Stimulated activated CD4-positive, alpha-beta T cell treated with anti-CD3 and anti-CD28 coated beads, TNF-alpha, amount 100 ng/mL, for 48 hours (primary cell): ENCODE results near the gene FBXO21.
"Not testable (repeated sequence)": the region's sequence is repeated elsewhere in the genome, so short reads cannot be mapped to it uniquely, and the experiment has no call there.

Source experiments
- DNase-seq, 3 donors: peaks; one replicate each; pipeline ENCODE4 v3.0.0-alpha.2; 2020; ENCODE audit warnings: low read depth in 3 of 3

FBXO21 gene

GRCh38 chr12:117104003-117104402, 86.3 kb downstream of the FBXO21 start:
- DNase-seq = not testable (repeated sequence)

DNA sequence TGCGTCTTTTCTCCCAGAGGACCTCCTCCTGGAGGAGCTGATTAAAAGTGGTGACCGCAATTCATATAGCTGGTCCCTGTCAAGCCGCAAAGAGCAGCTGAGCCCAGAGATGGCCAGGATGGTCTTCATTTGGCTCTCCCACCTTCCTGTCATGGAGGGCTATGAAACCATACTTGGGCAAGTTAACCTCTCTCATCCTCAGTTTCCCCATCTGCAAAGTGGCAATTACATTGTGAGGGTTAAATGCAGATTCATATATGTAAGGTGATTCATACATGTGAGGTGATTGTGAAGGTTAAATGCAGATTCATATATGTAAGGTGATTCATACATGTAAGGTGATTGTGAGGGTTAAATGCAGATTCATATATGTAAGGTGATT, 87.5 kb downstream of the FBXO21 start:
- no peak for DNase-seq

- no peak for DNase-seq
Measured at GRCh38 chr12:117101953-117102799, 88.1 kb downstream of the FBXO21 start.

GRCh38 chr12:117100851-117101673, 89.2 kb downstream of the FBXO21 start:
- DNase-seq = no peak

- no peak for DNase-seq
Measured at GRCh38 chr12:117100251-117100650, 90.0 kb downstream of the FBXO21 start.

GRCh38 chr12:117098361-117099217, 91.7 kb downstream of the FBXO21 start:
- peak in 1 of 3 donors; percentile 18 for DNase-seq

- DNase-seq = no peak
Measured at GRCh38 chr12:117098024-117098360, 92.3 kb downstream of the FBXO21 start.

DNA sequence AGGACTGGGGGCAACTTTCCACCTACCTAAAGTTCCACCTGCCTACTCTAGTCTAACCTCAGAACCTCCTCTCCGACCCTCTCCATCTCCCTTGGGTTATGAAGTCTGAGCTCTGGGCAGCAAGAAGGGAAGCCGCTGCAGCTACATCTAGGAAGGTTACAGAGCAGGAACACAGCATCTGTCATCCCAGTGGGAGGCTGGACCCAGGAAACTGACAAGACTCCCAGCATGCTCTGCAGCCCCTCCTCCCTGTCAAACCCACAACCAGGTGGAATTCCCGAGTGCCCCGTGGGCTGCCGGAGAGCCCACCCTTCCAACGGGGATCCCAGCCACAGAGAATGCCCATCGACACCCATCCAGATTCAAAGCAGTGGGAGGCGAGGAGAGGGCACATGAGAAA, 93.1 kb downstream of the FBXO21 start:
- no peak for DNase-seq

GRCh38 chr12:117096501-117097042, 93.7 kb downstream of the FBXO21 start:
- no peak for DNase-seq

DNA sequence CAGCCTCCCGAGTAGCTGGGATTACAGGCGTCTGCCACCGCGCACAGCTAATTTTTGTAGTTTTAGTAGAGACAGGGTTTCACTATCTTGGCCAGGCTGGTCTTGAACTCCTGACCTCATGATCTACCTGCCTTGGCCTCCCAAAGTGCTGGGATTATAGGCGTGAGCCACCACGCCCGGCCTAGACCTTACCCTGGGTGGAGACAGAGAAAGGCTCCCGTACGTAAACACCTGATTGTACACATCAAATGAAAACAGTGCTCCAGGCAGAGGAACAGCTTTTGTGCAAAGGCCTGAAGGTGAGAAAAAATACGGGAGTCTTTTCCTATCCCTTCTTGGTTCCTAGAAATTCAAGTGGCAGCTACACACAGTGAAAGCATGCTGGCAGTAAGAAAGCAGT, 95.1 kb downstream of the FBXO21 start:
- DNase-seq = not testable (repeated sequence)

DNA sequence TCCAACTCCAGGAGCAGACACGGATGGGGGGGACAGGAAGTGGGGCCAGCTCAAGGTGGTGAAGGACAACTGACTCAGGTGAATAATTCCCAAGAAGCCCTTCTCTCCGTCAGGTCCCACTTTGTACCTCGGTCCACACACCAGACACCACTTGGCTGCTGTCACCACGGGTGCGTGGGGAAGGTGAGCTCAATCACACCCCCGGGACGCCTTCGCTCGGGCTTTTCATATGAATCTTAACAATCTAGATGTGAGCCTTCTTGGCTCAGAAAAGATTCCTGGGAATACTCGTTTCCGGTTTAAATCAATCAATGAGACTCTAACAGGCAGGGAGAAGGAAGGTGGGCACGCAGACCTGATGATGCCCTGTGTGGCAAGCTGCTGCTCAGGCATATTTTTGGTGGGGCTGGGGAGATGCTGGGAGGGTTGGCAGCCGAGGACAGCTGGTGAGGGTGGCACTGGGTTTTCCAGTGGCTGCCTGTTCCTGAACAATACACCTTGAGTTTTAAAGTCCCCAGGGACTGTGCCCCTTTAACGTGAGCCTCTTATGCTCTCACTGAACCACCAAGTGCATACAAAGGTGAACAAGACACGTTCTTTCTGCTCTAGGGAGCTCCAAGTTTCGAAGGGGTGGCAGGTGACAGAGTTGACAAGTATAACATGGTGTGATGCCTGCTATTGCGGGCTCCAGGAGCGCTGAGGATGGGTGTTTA, 96.2 kb downstream of the FBXO21 start:
- no peak for DNase-seq

GRCh38 chr12:117093431-117093830, 96.8 kb downstream of the FBXO21 start:
- no peak for DNase-seq

DNA sequence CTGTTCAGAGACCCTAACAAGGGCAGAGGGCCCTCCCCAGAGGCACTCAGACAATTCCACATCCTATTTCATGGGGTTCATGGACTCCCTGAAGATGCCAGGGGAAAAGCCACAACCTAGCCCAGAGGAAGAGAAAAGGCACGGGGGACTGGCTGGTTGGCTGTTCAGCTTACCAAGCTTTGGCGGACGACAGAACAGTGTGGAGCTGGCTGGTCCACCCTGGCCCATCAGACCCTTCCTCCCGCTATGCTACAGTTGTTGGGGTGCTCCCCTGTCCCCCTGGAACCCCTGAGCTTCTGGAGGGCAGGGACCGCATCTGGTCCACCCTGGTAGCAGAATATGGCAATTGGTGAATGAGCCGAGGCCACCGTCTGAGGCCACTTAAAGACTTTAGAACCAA, 97.4 kb downstream of the FBXO21 start:
- DNase-seq = no peak

GRCh38 chr12:117092511-117092780, 97.8 kb downstream of the FBXO21 start:
- no peak for DNase-seq
